K562 (cell line): ENCODE measurements around the gene CS. TPM values are rescaled to one million over a fixed set of nuclear protein-coding genes. Genes with fewer than 3 reads are reported as not detected.

ENCODE experiments used
- ATAC-seq: fragments of 200-7000 bp; cut with Tn5 transposase; 3 replicates; pipeline ENCODE4 v1.9.1; 2020; ENCODE audit warnings: moderate library complexity
- BruUV-seq: library from RNA; stranded (reverse); fragments of 400-500 nt; replicated peaks from 2 replicates; lab custom pipeline; 2021; lab: Mats Ljungman, UMichigan
- CTCF ChIA-PET: fragments of 300-600 bp; formaldehyde crosslinking; extraction: SDS; loops from one replicate; lab custom pipeline; 2021; ENCODE audit warnings: low intra/inter-chr PET ratio; lab: Yijun Ruan, JAX
- POLR2A ChIA-PET: fragments of 300-600, 350-650 bp; sonication (Branson Sonifier 250); formaldehyde crosslinking; extraction: SDS; loops from one replicate; lab custom pipeline; 2021; ENCODE audit warnings: antibody characterized with exemption, inconsistent platforms; lab: Yijun Ruan, JAX
- DNase-seq, 4 experiments: peaks; one replicate each; pipeline versions ENCODE4 v3.0.0 to v3.0.0-alpha.2; 2011 to 2018; ENCODE audit warnings: low spot score in 3 of 4, mixed read lengths in 3 of 4; ENCODE audit errors: extremely low read depth in 1 of 4
- FAIRE-seq: peaks from 2 replicates; lab custom pipeline; 2011; peaks lifted over from hg19 to GRCh38; lab: Jason Lieb, UNC
- H2AFZ ChIP-seq: 2 replicates; pipeline ENCODE4 v1.6.0; 2011; ENCODE audit warnings: low read depth, low read length, control low read depth, inconsistent platforms
- H3K27ac ChIP-seq: fragments of 200-600 bp; 3 replicates; pipeline ENCODE4 v1.8.0; 2011; ENCODE audit warnings: low read depth, mild to moderate bottlenecking, control low read depth, inconsistent platforms, low read length, moderate library complexity, mixed read lengths; ENCODE audit errors: extremely low read depth
- H3K27me3 ChIP-seq, 2 experiments: fragments of 300-600 bp in 1 of 2; 2 replicates in 1 of 2; 3 replicates in 1 of 2; pipeline versions ENCODE4 v1.6.0 to v1.8.0; 2011; ENCODE audit warnings: inconsistent platforms in 2 of 2, low read length in 2 of 2, mild to moderate bottlenecking in 1 of 2, mixed read lengths in 1 of 2, moderate library complexity in 1 of 2; ENCODE audit not compliant: control insufficient read depth in 2 of 2, insufficient read depth in 2 of 2
- H3K36me3 ChIP-seq: fragments of 300-600 bp; 3 replicates; pipeline ENCODE4 v1.8.0; 2011; ENCODE audit warnings: mild to moderate bottlenecking, low read length, inconsistent platforms; ENCODE audit not compliant: control insufficient read depth, insufficient read depth
- H3K4me1 ChIP-seq, 2 experiments: fragments of 200-600 bp in 1 of 2; replicated peaks in 1 of 2; 2 replicates in 1 of 2; 3 replicates in 1 of 2; pipeline versions ENCODE4 v1.5.1 to v1.8.0; 2011; ENCODE audit warnings: inconsistent platforms in 2 of 2, low read length in 2 of 2, mild to moderate bottlenecking in 1 of 2, mixed read lengths in 1 of 2, moderate library complexity in 1 of 2; ENCODE audit not compliant: control insufficient read depth in 2 of 2, insufficient read depth in 2 of 2
- H3K4me2 ChIP-seq: 2 replicates; pipeline ENCODE4 v1.6.1; 2011; ENCODE audit warnings: low read length, control low read depth, inconsistent platforms, mixed read lengths; ENCODE audit not compliant: insufficient read depth
- H3K4me3 ChIP-seq: fragments of 200-600 bp; sonication (generic), shearing (Covaris generic); 2 replicates; pipeline ENCODE4 v1.5.1; 2016; ENCODE audit warnings: control low read depth, inconsistent platforms
- H3K79me2 ChIP-seq: fragments of 200-600 bp; 3 replicates; pipeline ENCODE4 v1.8.0; 2011; ENCODE audit warnings: low read length, inconsistent platforms; ENCODE audit not compliant: control insufficient read depth, insufficient read depth
- H3K9ac ChIP-seq, 2 experiments: 2 replicates each; pipeline versions ENCODE4 v1.6.0 to v1.6.1; 2011; ENCODE audit warnings: low read depth in 2 of 2, low read length in 2 of 2, control low read depth in 1 of 2, inconsistent platforms in 1 of 2, mild to moderate bottlenecking in 1 of 2, mixed read lengths in 1 of 2; ENCODE audit not compliant: insufficient read depth in 1 of 2
- H3K9me1 ChIP-seq: one replicate; pipeline ENCODE4 v1.6.0; 2011; ENCODE audit warnings: inconsistent platforms, mild to moderate bottlenecking, low read length, moderate library complexity; ENCODE audit not compliant: control insufficient read depth, insufficient read depth
- H3K9me3 ChIP-seq: replicated peaks from 2 replicates; pipeline ENCODE4 v1.5.1; 2011; ENCODE audit warnings: low read depth, low read length, inconsistent platforms; ENCODE audit not compliant: control insufficient read depth, insufficient read depth
- H4K20me1 ChIP-seq: replicated peaks from 2 replicates; pipeline ENCODE4 v1.6.1; 2011; ENCODE audit warnings: low read length, inconsistent platforms, mixed read lengths; ENCODE audit not compliant: control insufficient read depth, insufficient read depth
- COPS2 ChIP-seq: fragments of 450-650 bp; conservative IDR thresholded peaks from 2 replicates; pipeline ENCODE4 v1.6.1; 2016; ENCODE audit warnings: mild to moderate bottlenecking, moderate library complexity
- ETV1 ChIP-seq: fragments of 450-650 bp; conservative IDR thresholded peaks from 2 replicates; pipeline ENCODE4 v1.6.1; 2016; ENCODE audit warnings: missing genetic modification characterization, control low read depth, low read depth, missing compliant biosample characterization
- FOXK1 ChIP-seq: sonication (generic); formaldehyde crosslinking; IDR thresholded peaks from 2 replicates; pipeline ENCODE4 v1.8.0; 2022; ENCODE audit warnings: missing genetic modification reagents, mild to moderate bottlenecking, borderline replicate concordance
- HNRNPUL1 ChIP-seq: fragments of 200-400 bp; formaldehyde crosslinking; IDR thresholded peaks from 2 replicates; pipeline ENCODE4 v1.6.1; 2017; ENCODE audit warnings: low read length
- MTF1 ChIP-seq: fragments of 250-450 bp; sonication (Bioruptor Pico); IDR thresholded peaks from 2 replicates; pipeline ENCODE4 v1.9.0; 2021; ENCODE audit warnings: moderate library complexity, mild to moderate bottlenecking, inconsistent platforms, borderline replicate concordance
- PHF21A ChIP-seq: fragments of 450-650 bp; IDR thresholded peaks from 2 replicates; pipeline ENCODE4 v1.6.1; 2017; ENCODE audit warnings: low read depth, borderline replicate concordance
- RBM17 ChIP-seq: fragments of 200-400 bp; formaldehyde crosslinking; IDR thresholded peaks from 2 replicates; pipeline ENCODE4 v1.6.1; 2017; ENCODE audit warnings: low read depth, mild to moderate bottlenecking, low read length, borderline replicate concordance
- ZC3H4 ChIP-seq: sonication (generic); formaldehyde crosslinking; IDR thresholded peaks from 2 replicates; pipeline ENCODE4 v1.9.0; 2021; ENCODE audit warnings: missing genetic modification reagents, borderline replicate concordance
- WGBS: fragments of 100-300 bp; shearing (Covaris generic); methylation state at CpG from one replicate; pipeline ENCODE4 v1.1.6; 2016; ENCODE audit warnings: low coverage, mixed read lengths; ENCODE audit not compliant: insufficient coverage; ENCODE audit errors: missing lambda C conversion rate; 5-methylcytosine and 5-hydroxymethylcytosine counted together
- in situ Hi-C: fragments of 300-500 bp; cut with MboI; formaldehyde crosslinking; loops from 4 replicates; pipeline ENCODE4 v1.15.0; 2018; ENCODE audit warnings: inconsistent platforms, mixed read lengths
- intact Hi-C: fragments of 100-400 bp; cut with micrococcal nuclease; formaldehyde crosslinking; loops from 2 replicates; pipeline ENCODE4 v1.14.2; 2022
- polyA plus RNA-seq, 8 experiments: library from polyadenylated mRNA; depleted of rRNA in 4 of 8; stranded (reverse) in 5 of 8; unstranded in 3 of 8; fragments of >200 nt; fragmentation: Nextera tagmentation in 2 of 8; fragmentation: Illumina TruSeq in 1 of 8; extraction: Ambion mirVana in 2 of 8; extraction: Trizol in 1 of 8; gene quantifications; 2 replicates each; pipeline versions ENCODE4 v1.2.1 to v1.2.3, GENCODE V29; 2011 to 2014; ENCODE audit warnings: inconsistent platforms in 1 of 8, missing spikeins in 1 of 8
- total RNA-seq, 7 experiments: library from RNA; depleted of rRNA in 6 of 7; stranded (reverse); fragments of >200 nt in 6 of 7; fragmentation: Illumina TruSeq in 2 of 7; extraction: Trizol in 2 of 7; gene quantifications; 2 replicates each; pipeline versions ENCODE4 v1.2.1 to v1.2.3, GENCODE V29; 2011 to 2021; ENCODE audit warnings: low replicate concordance in 1 of 7
- TF ChIP-seq, protein P1 (sequence below): fragments of 450-650 bp; IDR thresholded peaks from 2 replicates; pipeline ENCODE4 v1.6.1; 2016; ENCODE audit warnings: low read depth

Gene CS
- total and polyA plus RNA-seq, 9 of the 15 experiments (the other 6 are each of a cell fraction or from before 2014, with no cell fraction given) = 99.9 to 390 (median 149) TPM

DNA sequence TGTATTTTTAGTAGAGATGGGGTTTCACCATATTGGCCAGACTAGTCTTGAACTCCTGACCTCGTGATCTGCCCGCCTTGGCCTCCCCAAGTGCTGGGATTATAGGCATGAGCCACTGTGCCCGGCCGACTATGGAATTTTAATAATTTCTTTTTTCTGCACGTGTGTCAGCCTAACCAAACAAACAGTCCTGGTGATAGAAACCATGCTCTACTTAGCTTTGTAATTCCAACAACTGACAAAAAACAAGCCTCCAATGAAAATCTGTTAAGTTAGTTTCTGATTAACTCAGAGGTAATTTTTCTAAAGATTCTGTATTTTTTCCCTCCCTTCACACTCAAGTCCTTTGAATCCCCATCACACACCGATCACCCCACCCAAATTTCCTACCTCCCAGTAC, 18.1 kb downstream of the CS start:
- Histone ChIP-seq H3K79me2 (peaks cover 13% of the 10 kb centered on the region; the same call in 2 of the 3 replicates), H3K4me2 (no peak overlapping the region), H3K27ac (no peak overlapping the region), H2AFZ (no peak overlapping the region), H3K4me1 (no peaks in the 10 kb centered on the region), H3K4me3 (no peak overlapping the region), H3K9me1 (no peaks in the 10 kb centered on the region), H4K20me1 (no peaks in the 10 kb centered on the region), H3K36me3 (peaks cover 92% of the 10 kb centered on the region), H3K9me3 (no peaks in the 10 kb centered on the region), H3K9ac (no peak overlapping the region), H3K27me3 (no peaks in the 10 kb centered on the region)
- ATAC-seq (no peak), FAIRE-seq (no peak), DNase-seq (no peak)
- intact Hi-C loops = no loop called here
- in situ Hi-C loops = no loop called here
- ChIA-PET CTCF (no interaction called here), POLR2A (no interaction called here)
- WGBS = 96% methylated on average over 6 of the region's 6 CpGs
- no peak for TF ChIP-seq ETV1 (tag)
- no peak for TF ChIP-seq MTF1
- TF ChIP-seq COPS2 = no peak
- TF ChIP-seq FOXK1 (CRISPR knock-in tag) = no peak
- no peak for TF ChIP-seq ZC3H4 (CRISPR knock-in tag)
- no peak for TF ChIP-seq HNRNPUL1
- TF ChIP-seq RBM17 = no peak
- TF ChIP-seq, protein P1, sequence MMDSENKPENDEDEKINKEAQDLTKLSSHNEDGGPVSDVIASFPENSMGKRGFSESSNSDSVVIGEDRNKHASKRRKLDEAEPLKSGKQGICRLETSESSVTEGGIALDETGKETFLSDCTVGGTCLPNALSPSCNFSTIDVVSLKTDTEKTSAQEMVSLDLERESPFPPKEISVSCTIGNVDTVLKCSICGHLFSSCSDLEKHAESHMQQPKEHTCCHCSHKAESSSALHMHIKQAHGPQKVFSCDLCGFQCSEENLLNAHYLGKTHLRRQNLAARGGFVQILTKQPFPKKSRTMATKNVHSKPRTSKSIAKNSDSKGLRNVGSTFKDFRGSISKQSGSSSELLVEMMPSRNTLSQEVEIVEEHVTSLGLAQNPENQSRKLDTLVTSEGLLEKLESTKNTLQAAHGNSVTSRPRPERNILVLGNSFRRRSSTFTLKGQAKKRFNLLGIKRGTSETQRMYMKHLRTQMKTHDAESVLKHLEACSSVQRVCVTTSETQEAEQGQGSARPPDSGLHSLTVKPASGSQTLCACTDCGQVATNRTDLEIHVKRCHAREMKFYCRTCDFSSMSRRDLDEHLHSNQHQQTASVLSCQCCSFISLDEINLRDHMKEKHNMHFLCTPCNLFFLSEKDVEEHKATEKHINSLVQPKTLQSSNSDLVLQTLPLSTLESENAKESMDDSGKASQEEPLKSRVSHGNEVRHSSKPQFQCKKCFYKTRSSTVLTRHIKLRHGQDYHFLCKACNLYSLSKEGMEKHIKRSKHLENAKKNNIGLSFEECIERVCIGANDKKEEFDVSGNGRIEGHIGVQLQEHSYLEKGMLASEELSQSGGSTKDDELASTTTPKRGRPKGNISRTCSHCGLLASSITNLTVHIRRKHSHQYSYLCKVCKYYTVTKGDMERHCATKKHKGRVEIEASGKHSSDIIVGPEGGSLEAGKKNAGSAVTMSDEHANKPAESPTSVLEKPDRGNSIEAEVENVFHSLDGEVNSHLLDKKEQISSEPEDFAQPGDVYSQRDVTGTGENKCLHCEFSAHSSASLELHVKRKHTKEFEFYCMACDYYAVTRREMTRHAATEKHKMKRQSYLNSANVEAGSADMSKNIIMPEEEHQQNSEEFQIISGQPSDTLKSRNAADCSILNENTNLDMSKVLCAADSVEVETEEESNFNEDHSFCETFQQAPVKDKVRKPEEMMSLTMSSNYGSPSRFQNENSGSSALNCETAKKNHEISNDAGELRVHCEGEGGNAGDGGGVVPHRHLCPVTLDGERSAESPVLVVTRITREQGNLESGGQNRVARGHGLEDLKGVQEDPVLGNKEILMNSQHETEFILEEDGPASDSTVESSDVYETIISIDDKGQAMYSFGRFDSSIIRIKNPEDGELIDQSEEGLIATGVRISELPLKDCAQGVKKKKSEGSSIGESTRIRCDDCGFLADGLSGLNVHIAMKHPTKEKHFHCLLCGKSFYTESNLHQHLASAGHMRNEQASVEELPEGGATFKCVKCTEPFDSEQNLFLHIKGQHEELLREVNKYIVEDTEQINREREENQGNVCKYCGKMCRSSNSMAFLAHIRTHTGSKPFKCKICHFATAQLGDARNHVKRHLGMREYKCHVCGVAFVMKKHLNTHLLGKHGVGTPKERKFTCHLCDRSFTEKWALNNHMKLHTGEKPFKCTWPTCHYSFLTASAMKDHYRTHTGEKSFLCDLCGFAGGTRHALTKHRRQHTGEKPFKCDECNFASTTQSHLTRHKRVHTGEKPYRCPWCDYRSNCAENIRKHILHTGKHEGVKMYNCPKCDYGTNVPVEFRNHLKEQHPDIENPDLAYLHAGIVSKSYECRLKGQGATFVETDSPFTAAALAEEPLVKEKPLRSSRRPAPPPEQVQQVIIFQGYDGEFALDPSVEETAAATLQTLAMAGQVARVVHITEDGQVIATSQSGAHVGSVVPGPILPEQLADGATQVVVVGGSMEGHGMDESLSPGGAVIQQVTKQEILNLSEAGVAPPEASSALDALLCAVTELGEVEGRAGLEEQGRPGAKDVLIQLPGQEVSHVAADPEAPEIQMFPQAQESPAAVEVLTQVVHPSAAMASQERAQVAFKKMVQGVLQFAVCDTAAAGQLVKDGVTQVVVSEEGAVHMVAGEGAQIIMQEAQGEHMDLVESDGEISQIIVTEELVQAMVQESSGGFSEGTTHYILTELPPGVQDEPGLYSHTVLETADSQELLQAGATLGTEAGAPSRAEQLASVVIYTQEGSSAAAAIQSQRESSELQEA = no peak
- no peak for TF ChIP-seq PHF21A
- BruUV-seq = no TSS peak
